Measurements from ENCODE around the gene RAI1.

RAI1 gene

GRCh38 chr17:17783825-17784656, 102.8 kb downstream of the RAI1 start:
- peak; percentile 44 for FAIRE-seq
- TF ChIP-seq POLR2AphosphoS5 (IDR thresholded peaks at IDR 0.05; ENCODE audit: low read depth, low read length) (no peak), POLR2A (IDR thresholded peaks at IDR 0.05; ENCODE audit: low read depth, low read length) (no peak), TAF1 (IDR thresholded peaks at IDR 0.05; ENCODE audit: borderline replicate concordance, low read depth, low read length) (no peak)
- DNase-seq (ENCODE audit: insufficient read length): no peak

DNA sequence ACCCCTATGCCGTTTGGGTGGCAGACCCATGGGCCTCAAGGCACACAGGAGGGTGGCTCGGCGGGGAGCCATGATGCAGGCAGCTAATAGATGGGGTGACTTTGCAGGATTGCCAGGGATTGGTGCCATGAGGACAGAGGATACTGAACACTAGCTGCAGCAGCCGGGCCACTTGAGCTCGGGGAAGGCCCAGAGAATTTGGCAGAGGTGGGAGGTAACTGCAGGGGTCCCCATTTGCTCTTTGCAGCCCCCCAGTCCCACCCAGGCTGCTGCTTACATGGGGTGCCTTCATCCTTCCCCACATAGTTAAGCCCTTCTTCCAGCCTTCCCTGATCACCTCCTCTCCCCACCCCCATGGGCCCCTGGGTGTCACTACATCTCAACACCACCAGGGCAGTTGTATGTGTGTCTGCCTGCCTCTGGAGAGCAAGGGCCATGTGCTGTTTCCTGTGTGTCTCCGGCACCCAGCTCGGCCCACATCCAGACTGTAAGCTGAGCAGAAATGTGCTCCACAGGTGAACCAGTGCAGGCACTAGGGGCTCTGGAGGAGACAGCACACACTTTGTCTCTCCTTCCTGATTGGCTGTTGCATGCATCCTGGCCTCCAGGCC, 103.5 kb downstream of the RAI1 start:
- DNase-seq (ENCODE audit: insufficient read length): no peak
- peak; percentile 71 for FAIRE-seq
- TF ChIP-seq POLR2AphosphoS5 (IDR thresholded peaks at IDR 0.05; ENCODE audit: low read depth, low read length) (no peak), TAF1 (IDR thresholded peaks at IDR 0.05; ENCODE audit: borderline replicate concordance, low read depth, low read length) (no peak), POLR2A (IDR thresholded peaks at IDR 0.05; ENCODE audit: low read depth, low read length) (no peak)

DNA sequence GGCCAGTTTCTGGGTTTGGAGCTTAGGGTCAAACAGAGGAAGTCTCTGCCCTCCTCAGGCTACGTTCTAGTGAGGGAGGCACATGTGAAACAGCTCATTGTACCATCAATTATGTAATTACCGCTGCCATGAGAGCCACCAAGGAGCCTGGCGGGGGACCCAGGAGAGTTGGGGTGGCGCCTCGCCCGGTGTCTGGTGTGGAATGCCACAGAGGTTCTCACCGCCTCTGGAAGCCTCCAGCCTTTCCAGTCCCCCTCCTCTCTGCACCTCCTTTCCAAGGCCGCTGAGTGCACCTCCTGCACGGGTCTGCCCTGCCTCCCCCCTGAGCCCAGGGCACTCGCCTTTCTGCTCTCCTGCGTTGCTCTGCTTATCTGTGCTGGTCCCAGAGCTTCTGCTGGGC, 104.1 kb downstream of the RAI1 start:
- FAIRE-seq (no peak), DNase-seq (ENCODE audit: insufficient read length) (no peak)
- no peak for TF ChIP-seq POLR2A (IDR thresholded peaks at IDR 0.05; ENCODE audit: low read depth, low read length)
- TF ChIP-seq TAF1 (IDR thresholded peaks at IDR 0.05; ENCODE audit: borderline replicate concordance, low read depth, low read length): no peak
- TF ChIP-seq POLR2AphosphoS5 (IDR thresholded peaks at IDR 0.05; ENCODE audit: low read depth, low read length): no peak

- no peak for TF ChIP-seq POLR2AphosphoS5 (IDR thresholded peaks at IDR 0.05; ENCODE audit: low read depth, low read length)
- no peak for TF ChIP-seq TAF1 (IDR thresholded peaks at IDR 0.05; ENCODE audit: borderline replicate concordance, low read depth, low read length)
- no peak for TF ChIP-seq POLR2A (IDR thresholded peaks at IDR 0.05; ENCODE audit: low read depth, low read length)
- FAIRE-seq: no peak
- no peak for DNase-seq (ENCODE audit: insufficient read length)
Observed at GRCh38 chr17:17786998-17787397, 105.7 kb downstream of the RAI1 start.

DNA sequence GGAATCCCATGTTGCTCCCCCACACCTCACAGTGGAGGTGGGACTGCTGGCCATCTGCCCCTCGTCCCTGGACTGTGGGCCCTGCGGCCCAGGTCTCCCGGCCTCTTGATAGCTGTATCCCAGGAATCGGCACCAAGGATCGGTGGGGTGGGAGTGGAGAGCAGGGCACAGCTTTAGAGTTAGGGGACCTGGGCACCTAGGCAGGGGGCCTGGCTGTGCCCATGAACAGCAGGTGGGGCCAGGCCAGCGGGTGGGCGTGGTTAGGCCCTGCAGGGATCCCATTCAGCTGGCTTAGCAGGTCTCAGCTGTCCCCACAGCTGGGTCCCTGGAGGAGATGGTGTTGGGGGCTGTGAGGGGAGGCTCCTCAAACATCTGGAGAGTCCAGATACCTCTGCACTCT, 106.3 kb downstream of the RAI1 start:
- TF ChIP-seq TAF1 (IDR thresholded peaks at IDR 0.05; ENCODE audit: borderline replicate concordance, low read depth, low read length) (no peak), POLR2AphosphoS5 (IDR thresholded peaks at IDR 0.05; ENCODE audit: low read depth, low read length) (no peak), POLR2A (IDR thresholded peaks at IDR 0.05; ENCODE audit: low read depth, low read length) (no peak)
- FAIRE-seq (no peak), DNase-seq (ENCODE audit: insufficient read length) (no peak)

DNA sequence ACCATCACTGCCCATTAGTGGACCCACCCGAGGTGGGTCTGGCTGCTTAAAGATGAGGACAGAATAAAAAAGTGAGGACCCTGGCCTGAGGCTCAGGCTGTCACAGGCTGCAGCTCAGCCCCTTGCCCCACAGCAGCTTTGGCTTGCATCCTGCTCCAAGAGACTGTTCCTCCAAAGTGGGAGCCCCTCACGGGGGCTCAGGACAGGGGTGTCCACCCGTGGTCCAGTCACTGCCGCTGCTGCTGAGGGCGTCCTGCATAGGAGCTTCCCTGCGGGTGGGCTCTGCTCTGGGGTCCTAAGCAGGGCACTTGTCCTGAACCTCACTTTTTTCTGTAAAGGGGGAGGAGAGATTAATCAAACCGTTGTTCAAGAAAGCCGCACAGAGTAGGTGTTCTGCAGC, 107.7 kb downstream of the RAI1 start:
- TF ChIP-seq TAF1 (IDR thresholded peaks at IDR 0.05; ENCODE audit: borderline replicate concordance, low read depth, low read length) (no peak), POLR2A (IDR thresholded peaks at IDR 0.05; ENCODE audit: low read depth, low read length) (no peak), POLR2AphosphoS5 (IDR thresholded peaks at IDR 0.05; ENCODE audit: low read depth, low read length) (no peak)
- FAIRE-seq: no peak
- DNase-seq (ENCODE audit: insufficient read length): no peak

GRCh38 chr17:17789410-17789809, 108.2 kb downstream of the RAI1 start:
- no peak for TF ChIP-seq POLR2A (IDR thresholded peaks at IDR 0.05; ENCODE audit: low read depth, low read length)
- TF ChIP-seq TAF1 (IDR thresholded peaks at IDR 0.05; ENCODE audit: borderline replicate concordance, low read depth, low read length): no peak
- FAIRE-seq (no peak), DNase-seq (ENCODE audit: insufficient read length) (no peak)

DNA sequence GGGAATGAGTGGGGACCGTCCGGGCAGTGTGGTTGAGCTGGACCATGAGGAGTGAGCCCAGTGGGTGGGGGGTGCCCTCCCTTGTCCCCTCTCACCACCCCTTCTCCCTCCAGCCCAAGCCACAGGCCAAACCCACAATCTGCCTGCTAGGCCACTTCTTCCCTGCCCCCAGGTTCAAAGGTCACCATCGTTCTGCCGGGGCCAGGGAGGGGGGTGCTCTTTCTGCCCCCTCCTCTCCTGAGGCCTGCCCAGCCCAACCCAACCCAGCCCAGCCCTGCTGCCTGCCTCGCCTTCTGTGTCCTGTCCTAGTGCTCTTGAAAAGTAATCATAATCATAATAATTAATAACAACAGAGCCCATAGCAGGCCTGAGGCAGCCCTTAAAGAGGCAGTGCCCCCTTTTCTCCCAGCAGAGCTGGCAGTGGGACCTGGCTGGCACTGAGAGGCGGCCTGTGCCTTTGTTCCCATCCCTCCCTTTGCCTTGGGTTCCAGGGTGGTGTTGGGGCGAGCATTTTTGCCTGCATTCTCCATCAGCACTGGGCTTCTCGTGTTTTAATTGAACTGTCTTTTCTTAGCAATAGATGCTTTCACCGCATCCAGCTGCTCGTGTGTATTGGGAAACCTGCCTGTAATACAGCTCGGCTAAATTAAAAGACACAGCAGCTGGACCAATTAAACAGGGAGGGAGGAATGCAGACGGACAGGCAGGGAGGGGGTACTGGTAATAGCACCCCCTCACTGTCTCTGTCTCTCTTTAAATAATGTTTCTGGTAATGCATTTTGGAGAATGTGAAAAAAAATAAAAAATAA, 108.8 kb downstream of the RAI1 start:
- FAIRE-seq: no peak
- DNase-seq (ENCODE audit: insufficient read length): no peak
- TF ChIP-seq POLR2A (IDR thresholded peaks at IDR 0.05; ENCODE audit: low read depth, low read length) (no peak), TAF1 (IDR thresholded peaks at IDR 0.05; ENCODE audit: borderline replicate concordance, low read depth, low read length) (no peak), POLR2AphosphoS5 (IDR thresholded peaks at IDR 0.05; ENCODE audit: low read depth, low read length) (no peak)

GRCh38 chr17:17790637-17791464, 109.6 kb downstream of the RAI1 start:
- FAIRE-seq (no peak), DNase-seq (ENCODE audit: insufficient read length) (no peak)
- TF ChIP-seq POLR2A (IDR thresholded peaks at IDR 0.05; ENCODE audit: low read depth, low read length) (no peak), POLR2AphosphoS5 (IDR thresholded peaks at IDR 0.05; ENCODE audit: low read depth, low read length) (no peak), TAF1 (IDR thresholded peaks at IDR 0.05; ENCODE audit: borderline replicate concordance, low read depth, low read length) (no peak)

- DNase-seq (ENCODE audit: insufficient read length) (no peak), FAIRE-seq (no peak)
- TF ChIP-seq POLR2A (IDR thresholded peaks at IDR 0.05; ENCODE audit: low read depth, low read length) (no peak), POLR2AphosphoS5 (IDR thresholded peaks at IDR 0.05; ENCODE audit: low read depth, low read length) (no peak), TAF1 (IDR thresholded peaks at IDR 0.05; ENCODE audit: borderline replicate concordance, low read depth, low read length) (no peak)
Observed at GRCh38 chr17:17792037-17792550, 110.8 kb downstream of the RAI1 start.
